Mucosa of descending colon (tissue), 3 donors: ENCODE results near the gene COL4A2. TPM values are rescaled to one million over a fixed set of nuclear protein-coding genes. Genes with fewer than 3 reads are reported as not detected.

ENCODE experiments used
- ATAC-seq: fragments of 200-7000 bp; cut with Tn5 transposase; one replicate; pipeline ENCODE4 v1.9.1; 2020; ENCODE audit warnings: mild to moderate bottlenecking, moderate library complexity
- DNase-seq, 3 donors: peaks; one replicate each; pipeline ENCODE4 v3.0.0-alpha.2; 2020
- H3K36me3 ChIP-seq: fragments of 200-600 bp; one replicate; pipeline ENCODE4 v1.8.0; 2021; ENCODE audit warnings: low read depth, mild to moderate bottlenecking
- H3K4me1 ChIP-seq: fragments of 200-600 bp; one replicate; pipeline ENCODE4 v1.8.0; 2021; ENCODE audit warnings: low read depth, mild to moderate bottlenecking
- H3K4me3 ChIP-seq: fragments of 200-600 bp; one replicate; pipeline ENCODE4 v1.8.0; 2021; ENCODE audit warnings: mild to moderate bottlenecking
- H3K9me3 ChIP-seq: fragments of 200-600 bp; one replicate; pipeline ENCODE4 v1.8.0; 2021; ENCODE audit warnings: mild to moderate bottlenecking
- intact Hi-C, 2 donors: fragments of 100-400 bp; cut with DNase I in 1 of 2; cut with micrococcal nuclease in 1 of 2; formaldehyde crosslinking; loops; one replicate each; pipeline versions ENCODE4 v1.11.0 to v1.11.1; 2022; cut with DNase I, micrococcal nuclease
- total RNA-seq, 3 donors: library from RNA; stranded (reverse); fragmentation: NEBNext Ultra II Directional in 2 of 3; extraction: Animal tissue kit (Norgen Biotek cat#: 25700) in 2 of 3; gene quantifications; one replicate each; pipeline versions ENCODE4 v1.2.1 to v1.2.4, GENCODE V29; 2021 to 2023
- TF ChIP-seq, protein P1 (sequence below): fragments of 200-600 bp; IDR thresholded peaks from one replicate; pipeline ENCODE4 v1.8.0; 2022; ENCODE audit warnings: antibody characterized with exemption, mild to moderate bottlenecking
- donor health status: DM: no; HTN: no; CAD: no; lungs with moderate emphysema.
- donor health status: DM: no; HTN: no; CAD: no.
- donor health status: DM: no; HTN: yes; CAD: no.

Gene COL4A2
- total RNA-seq, 3 donors from 2014 or later: 33.5 to 389 (median 74.2) TPM

DNA sequence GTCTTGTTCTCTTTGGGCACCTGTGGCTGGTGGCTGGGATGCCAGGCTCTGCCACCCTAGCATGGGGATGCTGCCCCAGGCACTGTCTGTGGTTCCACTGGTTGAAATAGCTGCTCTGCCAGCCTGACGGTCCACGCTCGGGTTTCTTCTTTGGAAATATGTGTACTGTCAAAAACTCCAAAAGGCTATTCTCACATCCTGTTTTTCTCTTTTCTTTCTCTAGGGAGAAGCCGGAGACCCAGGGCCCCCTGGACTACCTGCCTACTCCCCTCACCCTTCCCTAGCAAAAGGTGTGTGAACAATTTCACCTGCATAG, 139.4 kb downstream of the COL4A2 start:
- Histone ChIP-seq H3K4me1 (peaks cover 5% of the 10 kb centered on the region), H3K36me3 (no peaks in the 10 kb centered on the region), H3K9me3 (no peaks in the 10 kb centered on the region), H3K4me3 (no peak overlapping the region)
- DNase-seq (no peak), ATAC-seq (no peak)
- TF ChIP-seq, protein P1, sequence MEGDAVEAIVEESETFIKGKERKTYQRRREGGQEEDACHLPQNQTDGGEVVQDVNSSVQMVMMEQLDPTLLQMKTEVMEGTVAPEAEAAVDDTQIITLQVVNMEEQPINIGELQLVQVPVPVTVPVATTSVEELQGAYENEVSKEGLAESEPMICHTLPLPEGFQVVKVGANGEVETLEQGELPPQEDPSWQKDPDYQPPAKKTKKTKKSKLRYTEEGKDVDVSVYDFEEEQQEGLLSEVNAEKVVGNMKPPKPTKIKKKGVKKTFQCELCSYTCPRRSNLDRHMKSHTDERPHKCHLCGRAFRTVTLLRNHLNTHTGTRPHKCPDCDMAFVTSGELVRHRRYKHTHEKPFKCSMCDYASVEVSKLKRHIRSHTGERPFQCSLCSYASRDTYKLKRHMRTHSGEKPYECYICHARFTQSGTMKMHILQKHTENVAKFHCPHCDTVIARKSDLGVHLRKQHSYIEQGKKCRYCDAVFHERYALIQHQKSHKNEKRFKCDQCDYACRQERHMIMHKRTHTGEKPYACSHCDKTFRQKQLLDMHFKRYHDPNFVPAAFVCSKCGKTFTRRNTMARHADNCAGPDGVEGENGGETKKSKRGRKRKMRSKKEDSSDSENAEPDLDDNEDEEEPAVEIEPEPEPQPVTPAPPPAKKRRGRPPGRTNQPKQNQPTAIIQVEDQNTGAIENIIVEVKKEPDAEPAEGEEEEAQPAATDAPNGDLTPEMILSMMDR: no peak
- intact Hi-C loops: no loop called here

DNA sequence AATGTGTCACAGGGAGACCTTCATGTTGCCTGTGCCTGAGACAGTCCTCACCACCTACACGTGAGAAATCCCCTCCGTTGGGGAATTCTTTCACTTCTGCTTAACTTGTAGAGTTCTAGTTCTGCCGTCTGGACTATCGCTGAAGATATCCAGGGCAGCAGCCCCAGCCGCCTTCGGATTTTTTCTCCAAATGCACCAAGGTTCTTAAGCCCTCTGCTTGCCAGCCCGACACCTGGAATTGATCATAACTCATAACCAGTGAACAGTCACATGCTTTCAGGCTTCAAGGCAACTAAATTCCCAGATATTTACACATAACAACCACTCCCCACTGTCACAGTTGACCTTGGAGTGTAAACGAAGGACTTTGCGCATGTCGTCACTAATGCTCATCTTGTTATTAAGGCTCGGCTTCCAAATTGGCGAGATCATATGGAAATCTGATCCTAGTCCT, 140.0 kb downstream of the COL4A2 start:
- ATAC-seq: no peak
- DNase-seq: no peak
- TF ChIP-seq, protein P1: no peak
- H3K36me3 ChIP-seq: no peaks in the 10 kb centered on the region
- intact Hi-C loops: no loop called here
- no peaks in the 10 kb centered on the region for H3K9me3 ChIP-seq
- H3K4me3 ChIP-seq: no peak overlapping the region
- H3K4me1 ChIP-seq: peaks cover 3% of the 10 kb centered on the region

DNA sequence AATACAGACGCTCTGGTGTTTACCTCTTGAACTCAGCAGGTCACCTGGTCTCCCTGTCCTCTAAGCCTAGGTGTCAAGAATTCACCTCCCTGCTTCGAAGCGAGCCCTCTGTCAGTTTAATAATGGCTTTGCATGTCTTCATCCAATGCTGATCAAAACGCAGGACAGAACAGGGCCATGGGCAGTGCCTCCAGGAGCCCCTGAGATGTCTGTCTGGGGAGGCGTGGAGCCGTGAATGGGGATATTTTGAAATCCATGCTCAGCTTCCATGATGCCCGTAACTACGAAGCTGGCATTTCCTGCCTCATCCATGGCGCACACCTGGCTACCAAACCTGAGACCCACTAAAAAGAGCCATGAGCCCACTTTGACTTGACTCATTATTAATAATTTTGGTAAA, 140.7 kb downstream of the COL4A2 start:
- ATAC-seq: no peak
- TF ChIP-seq, protein P1: no peak
- intact Hi-C loops: no loop called here

DNA sequence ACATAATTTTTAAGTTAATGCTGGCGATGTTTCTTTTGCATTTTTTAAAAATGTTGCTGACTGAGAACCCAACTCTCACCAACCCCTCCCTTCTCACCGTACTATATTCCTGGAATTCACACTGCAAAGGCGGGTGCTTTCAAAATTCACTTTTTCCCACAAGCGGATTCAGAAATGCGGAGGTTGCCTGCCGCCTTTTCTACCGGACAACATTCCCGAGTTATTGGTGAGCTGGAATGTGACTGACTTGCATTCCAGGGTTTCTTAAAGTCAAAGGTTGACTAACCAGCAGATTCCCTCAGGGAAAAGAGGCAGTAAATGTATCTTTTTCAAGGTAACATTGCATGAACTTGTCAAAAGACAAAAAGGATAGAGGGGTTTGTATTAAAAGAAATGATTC, 141.1 kb downstream of the COL4A2 start:
- Histone ChIP-seq H3K4me1 (no peaks in the 10 kb centered on the region), H3K36me3 (no peaks in the 10 kb centered on the region), H3K4me3 (no peak overlapping the region), H3K9me3 (no peaks in the 10 kb centered on the region)
- DNase-seq: no peak
- no peak for ATAC-seq
- TF ChIP-seq, protein P1: no peak
- intact Hi-C loops: no loop called here

More for the DNA sequence above, 140.7 kb downstream of the COL4A2 start:
- H3K4me3 ChIP-seq: no peak overlapping the region
- no peaks in the 10 kb centered on the region for H3K36me3 ChIP-seq
- no peaks in the 10 kb centered on the region for H3K9me3 ChIP-seq
- DNase-seq: no peak
- no peaks in the 10 kb centered on the region for H3K4me1 ChIP-seq

DNA sequence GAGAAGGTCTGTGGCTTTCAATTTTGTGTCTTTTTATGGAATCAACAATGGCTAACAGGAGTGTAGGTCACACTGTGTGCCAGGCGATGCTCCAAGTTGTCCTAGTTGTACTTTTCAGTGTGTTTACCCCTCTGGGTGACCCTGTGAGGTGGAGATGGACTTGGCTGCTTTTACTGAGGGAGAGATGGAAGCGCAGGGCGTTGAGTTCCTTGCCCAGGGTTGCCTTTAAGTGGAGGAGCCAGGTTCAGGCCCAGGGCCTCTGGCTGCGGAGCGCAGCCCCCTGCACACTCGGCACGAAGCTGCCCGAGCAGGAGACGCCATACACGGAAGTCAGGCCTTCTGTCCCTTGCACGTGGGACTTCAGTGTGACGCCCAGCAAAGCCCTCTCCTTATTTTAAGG, 141.6 kb downstream of the COL4A2 start:
- DNase-seq (no peak), ATAC-seq (no peak)
- Histone ChIP-seq H3K4me1 (no peaks in the 10 kb centered on the region), H3K4me3 (no peak overlapping the region), H3K36me3 (no peaks in the 10 kb centered on the region), H3K9me3 (no peaks in the 10 kb centered on the region)
- TF ChIP-seq, protein P1: no peak
- intact Hi-C loops: no loop called here
